GM21447 (cell line): ENCODE measurements around the gene MAP3K14.
"Not testable (repeated sequence)": the region's sequence is repeated elsewhere in the genome, so short reads cannot be mapped to it uniquely, and the experiment has no call there.

Experiments used
- ATAC-seq: cut with Tn5 transposase; IDR thresholded peaks from one replicate; pipeline ENCODE4 v1.9.1; 2021; ENCODE audit not compliant: unreplicated experiment

MAP3K14 gene

DNA sequence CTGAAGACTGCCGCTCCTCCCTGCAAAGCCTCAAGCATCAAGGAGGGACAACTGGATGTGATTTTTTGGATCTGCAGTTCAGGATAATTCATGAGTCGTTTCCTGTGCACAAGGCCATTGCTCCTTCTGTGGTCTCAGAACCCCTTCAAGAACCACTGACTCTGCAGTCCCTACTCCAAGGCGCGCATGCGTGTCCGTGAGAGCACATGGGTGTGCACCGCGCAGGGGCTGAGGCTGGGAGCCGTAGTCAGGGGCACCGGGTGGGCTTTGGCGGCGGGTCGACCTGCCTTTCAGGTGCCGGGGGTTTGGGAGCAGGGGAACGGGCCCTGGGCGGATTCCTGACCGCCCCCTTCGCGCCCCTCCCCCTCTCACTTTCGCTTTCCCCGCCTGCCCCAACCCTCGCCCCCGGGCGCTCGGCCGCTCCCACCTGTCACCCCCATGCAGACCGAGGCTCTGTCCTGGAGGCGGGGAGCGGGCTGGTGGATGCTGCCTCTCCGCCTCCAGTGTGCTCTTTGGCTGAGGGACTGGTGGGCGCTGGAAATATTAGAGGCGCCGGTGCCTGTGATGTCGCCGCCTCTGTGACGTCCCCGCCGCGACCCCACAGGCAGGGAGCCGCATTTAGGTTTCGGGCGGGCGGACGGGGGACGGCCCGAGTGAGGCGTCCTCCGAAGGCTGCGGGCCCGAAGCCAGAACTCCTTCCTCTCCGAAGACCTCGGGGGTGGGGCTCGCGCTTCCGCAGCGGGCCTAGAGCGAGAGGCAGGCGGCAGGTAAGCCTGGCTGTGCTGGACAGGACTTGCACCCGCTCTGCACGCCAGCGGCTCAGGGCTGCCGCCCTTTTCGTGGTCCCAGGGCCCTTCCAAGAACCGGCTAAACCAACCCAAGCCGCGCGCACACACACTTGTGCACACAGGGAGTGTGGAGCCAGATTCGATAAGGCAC, 55.0 kb downstream of the MAP3K14 start, which contains the start of gene SPATA32:
Gene SPATA32, minus strand, starts transcription at position 518 of the 939 bp plus-strand sequence. Its CDS starts 78 bp downstream, at position 440.
- peak; percentile 69 for ATAC-seq

DNA sequence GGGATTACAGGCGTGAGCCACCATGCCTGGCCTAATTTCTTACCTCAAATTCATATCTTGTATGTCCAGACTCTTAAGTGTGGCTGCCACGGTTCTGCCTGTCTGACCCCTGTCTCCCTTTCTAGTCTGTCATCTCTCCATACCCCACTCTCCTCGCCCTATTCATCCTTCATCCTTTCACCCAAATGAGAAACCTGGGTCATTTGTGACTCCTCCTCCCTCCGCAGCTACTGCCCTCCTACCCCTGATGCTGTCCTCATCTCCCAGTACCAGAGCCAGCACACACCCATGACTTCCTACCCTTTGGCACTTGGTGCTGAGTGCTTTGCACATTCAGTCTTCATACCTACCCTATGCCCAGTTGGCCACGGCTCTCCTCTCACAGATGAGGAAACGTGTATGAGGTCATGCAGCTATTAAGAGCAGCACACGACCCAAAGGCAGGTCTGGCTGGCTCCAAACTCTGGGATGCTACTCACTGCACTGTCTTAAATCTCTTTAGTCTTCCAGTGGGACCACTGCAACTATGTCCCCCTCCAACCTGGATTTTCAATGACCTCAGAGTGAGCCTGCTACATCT, 56.5 kb downstream of the MAP3K14 start:
- no peak for ATAC-seq

DNA sequence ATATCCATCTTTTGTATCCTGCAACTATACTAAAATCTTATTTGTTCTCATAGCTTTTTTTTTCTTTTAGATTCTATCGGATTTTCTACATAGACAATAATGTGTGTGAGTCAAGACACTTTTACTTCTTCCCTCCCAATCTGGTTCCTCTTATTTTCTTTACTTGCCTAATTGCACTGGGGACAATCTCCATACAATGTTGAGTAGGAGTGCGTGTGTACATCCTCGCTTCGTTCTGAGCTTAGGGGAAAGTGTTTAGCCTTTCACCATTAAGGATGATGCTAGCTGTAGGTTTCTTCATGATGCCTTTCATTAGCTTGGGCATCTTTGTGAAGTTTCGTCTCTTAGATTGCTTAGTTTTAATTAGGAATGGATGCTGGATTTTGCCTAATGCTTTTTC, 57.8 kb downstream of the MAP3K14 start:
- no peak for ATAC-seq

DNA sequence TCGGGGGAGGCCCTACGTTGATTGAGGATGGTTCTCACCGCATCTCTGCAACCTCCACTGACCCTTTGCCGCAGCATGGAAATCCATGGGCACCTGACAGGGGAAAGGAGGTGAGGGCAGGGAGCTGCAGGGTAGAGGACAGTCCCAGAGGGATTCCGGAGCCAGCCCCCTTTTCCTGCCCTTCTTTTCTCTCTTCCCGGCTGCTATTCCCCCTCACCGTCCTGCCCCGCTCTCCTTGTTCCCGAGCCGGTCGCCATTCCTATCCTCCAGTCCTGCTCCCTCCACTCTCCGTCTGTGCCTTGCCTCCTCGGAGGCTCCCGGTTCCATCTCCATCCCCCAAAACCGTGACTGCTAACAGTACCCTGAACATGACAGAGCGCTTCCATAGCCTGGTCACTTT, 59.7 kb downstream of the MAP3K14 start:
- ATAC-seq, result no peak

DNA sequence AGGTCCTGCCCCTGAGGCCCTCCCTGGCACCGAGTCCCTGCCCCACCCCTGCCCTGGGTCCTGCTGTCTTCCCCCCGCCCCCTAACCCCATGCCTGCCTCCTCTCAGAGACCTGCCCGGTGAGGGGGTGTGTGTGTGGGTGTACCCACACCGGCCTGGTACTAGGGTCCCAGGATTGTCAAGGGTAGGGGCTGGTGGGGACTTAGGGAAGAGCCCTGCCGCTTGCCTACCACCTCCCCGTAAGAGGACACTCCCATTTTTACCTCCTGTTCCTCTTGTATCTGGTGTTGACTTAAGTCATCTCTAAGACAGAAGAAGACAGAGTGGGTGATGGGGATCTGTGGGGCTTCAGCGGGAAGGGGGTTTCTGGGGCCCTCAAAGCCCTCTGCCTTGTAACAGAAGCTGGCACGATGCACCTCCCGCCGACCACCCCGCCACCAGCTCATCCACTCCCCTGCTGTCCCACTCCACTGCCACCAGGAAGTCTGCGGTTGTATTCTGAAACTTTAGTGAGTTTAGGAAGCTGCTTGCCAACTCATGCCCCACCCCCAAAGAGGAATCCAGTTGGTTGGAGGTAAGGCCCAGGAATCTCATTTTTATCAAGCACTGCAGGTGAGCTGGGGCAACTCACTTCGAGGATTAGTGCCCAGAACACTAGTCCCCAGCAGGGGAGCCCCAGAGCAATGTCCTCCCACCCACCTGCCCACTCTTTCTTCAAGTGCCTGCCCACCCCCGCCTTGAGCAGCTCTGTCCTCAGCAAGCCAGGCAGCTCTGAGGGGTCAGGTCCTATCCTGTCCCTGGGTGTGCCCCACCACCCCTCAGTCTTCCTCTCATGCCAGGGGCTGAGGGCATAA, 60.5 kb downstream of the MAP3K14 start:
- ATAC-seq, result no peak

DNA sequence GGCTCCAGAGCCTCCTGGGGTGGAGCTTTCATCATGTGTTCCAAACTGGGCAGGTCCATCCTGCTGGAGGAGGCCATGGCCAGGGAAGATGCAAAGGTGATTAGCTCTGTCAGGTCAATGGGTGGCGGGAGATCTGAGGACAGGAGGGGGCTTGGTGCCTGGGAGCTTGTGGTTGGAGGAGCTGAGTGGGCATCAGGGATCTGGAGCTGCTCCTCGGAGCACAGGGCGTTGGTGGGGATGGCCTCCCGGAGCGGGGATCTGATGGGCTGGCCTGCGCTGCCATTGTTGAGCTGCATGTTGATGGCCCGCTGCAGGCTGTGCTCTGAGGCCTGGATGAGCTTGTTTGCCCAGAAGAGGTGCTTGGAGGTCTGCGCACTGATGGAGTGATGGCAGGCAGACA, 61.5 kb downstream of the MAP3K14 start:
- no peak for ATAC-seq

DNA sequence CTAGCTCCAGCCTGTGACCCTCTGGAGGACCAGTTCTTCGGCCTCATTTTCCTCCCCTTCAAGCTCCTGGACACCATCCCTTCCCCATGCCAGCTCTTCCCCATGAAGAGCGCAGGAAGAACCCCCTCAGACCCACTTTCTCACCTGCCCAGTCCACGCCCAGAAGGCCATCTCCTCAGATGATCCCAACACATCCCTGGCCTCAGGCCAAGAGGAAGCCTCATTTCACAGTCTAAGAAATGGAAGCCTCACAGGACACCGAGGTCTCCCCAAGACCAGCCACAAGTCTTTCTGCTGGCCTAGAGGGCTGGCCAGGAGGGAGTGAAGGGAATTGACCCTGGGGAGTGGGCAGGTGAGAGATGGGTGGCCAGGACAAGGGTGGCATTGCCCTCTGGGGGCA, 62.9 kb downstream of the MAP3K14 start:
- ATAC-seq, result no peak

DNA sequence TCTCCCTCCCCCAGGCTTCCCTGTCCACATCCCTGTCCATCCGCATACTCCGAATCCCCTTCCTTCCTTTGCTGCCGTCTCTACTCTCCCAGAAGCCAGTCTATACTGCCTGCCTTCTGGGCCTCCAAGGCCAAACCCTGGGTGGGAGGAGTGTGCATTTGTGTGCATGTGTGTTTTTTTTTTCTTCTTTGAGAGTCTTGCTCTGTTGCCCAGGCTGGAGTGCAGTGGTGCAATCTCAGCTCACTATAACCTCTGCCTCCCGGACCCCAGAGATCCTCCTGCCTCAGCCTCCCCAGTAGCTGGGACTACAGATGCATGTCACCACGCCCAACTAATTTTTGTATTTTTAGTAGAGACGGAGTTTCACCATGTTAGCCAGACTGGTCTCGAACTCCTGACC, 63.6 kb downstream of the MAP3K14 start:
- ATAC-seq, result not testable (repeated sequence)

DNA sequence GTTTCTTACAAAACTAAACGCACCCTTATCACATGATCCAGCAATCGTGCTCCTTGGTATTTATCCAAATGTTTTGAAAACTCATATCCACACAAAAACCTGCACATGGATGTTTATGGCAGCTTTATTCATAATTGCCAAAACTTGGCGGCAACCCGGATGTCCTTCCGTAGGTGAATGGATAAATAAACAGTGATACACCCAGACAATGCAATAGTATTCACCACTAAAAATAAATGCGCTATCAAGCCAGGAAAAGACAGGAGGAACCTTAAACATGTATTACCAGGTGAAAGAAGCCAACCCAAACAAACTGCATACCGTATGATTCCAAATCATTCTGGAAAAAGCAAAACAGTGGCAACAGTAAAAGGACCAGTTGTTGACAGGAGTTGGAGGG, 64.9 kb downstream of the MAP3K14 start:
- ATAC-seq, result no peak

DNA sequence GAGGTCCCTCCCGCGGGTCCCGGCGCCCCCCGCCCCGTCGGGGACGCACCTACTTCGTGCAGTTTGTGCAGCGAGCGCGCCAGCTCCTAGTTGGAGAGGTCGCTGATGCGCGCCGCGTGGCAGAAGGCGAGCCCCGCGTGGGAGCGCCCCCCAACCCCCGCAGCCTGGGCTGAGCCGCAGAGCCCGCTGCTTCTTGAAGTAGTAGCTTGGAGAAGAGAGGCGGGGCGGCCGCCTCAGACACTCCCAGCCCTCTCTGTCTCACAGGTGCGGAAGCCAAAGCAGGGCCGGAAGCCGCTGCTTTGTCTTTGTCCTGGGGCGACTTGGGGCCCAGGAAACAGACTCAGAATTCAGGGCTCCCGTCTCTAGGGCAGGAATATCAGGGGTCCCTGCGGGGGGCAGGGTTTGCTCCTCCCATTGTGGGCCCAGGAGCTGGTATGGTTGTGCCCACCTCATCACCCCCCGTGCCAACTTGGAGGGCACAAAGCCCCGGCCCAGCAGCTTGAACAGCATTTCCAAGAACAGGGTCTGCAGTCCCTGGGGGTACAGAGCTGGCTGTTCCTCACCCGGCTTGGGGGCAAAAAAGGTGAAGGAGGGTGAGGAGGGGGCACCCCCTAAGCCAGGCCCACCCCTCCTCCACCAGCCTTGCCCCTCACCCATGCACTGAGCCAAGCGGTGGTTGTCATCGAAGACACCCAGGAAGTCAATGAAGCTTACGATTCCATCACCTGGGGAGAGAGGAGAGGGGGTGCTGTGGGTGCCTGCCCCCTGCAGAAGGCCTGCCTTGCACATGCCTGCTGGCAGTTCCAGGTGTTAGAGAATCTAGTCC, 68.5 kb downstream of the MAP3K14 start:
- ATAC-seq, result peak; percentile 48

DNA sequence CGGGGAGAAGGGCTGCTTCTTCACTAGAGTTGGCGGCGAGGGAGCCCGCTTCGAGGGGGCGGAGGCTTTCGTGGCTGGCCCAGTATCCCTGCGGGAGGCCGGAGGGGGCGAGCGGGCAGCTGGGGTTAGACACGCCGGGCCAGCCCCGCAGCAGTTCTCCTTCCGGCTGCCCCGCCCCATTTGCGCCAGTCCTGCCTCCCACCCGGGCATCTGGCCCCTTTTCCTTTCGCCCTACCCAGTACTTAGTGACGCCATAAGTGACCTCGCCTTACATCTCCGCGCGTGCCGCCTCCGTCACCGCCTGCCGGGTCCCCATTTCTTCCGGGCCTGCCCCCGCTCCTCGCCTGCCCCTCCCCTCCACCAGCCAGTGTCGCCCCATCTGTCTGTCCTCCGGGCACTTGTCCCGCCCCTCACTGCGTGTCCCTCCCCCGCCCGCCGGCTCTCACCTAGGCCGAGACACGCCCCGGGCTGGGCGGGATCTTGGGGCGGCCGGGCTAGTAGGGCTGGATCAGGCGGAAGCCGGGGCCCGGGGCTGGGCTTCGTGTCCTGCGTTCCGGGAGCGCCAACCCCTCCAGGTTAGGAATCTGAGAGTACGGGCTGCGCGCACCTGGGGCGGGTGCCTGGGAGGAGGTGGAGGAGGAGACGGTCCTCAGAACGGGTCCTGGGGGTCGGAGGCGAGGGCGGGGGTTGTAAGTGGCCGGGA, 69.2 kb downstream of the MAP3K14 start:
- ATAC-seq, result peak; percentile 70

DNA sequence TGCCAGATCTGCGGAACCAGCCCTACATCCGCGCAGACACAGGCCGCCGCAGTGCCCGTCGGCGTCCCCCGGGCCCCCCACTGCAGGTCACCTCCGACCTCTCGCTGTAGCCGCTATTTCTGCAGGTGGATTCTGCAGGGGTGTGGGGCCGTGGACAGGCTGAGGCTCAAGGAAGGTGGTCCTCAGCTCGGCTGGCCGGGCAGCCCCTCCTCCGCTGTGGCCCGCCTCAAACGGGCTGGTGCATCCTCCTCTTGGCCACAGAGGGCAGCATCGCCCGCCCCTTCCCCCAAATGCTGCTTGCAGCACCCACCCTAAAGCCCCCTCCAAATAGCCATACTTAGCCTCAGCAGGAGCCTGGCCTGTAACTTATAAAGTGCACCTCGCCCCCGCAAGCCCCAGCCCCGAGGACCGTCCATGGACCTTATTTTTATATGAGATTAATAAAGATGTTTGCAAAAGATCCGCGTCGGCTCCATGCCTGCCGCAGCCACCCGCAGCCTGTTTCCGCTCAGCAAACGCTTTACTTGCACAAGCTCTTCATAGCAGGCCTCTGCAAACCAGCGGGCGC, 69.9 kb downstream of the MAP3K14 start:
- no peak for ATAC-seq

DNA sequence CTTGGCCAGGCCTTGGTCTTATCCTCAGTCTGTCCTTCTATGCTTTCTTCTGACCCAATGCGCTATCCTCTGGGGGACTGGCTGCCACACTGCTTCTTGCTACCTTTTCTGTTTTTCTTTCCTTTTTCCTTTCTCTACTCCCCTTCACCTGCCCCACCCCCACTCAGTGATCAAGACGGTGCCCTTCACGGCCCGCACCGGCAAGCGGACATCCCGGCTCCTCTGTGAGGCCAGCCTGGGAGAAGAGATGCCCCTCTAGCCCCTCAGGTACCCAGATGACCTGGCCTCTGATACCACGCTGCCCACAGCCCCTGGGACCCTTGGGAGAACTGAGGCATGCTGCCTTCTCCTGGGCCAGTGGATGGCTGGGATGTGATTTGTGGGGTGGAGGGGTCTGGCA, 70.5 kb downstream of the MAP3K14 start:
- no peak for ATAC-seq

DNA sequence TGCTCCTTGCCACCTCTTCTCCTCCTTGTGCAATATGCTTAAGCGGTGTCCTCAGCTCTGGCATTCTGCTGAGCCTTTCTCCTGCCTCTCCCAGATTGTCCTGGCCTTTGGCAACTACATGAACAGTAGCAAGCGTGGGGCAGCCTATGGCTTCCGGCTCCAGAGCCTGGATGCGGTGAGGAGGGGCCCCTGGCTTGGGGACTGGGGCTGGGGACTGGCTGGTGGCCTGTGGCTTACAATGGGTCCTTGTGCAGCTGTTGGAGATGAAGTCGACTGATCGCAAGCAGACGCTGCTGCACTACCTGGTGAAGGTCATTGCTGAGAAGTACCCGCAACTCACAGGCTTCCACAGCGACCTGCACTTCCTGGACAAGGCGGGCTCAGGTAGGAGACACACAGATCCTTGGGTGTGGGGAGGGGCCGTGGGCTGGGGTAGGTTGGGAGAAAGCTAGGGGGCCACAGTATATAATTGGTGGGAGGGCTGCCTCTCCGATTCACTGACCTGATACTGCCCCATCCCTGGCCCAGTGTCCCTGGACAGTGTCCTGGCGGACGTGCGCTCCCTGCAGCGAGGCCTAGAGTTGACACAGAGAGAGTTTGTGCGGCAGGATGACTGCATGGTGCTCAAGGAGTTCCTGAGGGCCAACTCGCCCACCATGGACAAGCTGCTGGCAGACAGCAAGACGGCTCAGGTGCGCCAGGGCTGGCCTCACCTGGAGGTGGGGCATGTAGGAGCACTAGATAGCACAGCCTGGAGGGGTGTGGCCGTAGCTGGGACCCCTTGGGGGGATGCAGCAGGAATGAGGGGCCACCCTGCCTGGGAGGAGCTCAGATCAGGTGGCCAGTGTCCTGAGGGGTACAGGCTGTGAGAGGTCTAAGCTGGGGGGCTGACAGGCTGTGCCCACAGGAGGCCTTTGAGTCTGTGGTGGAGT, 71.8 kb downstream of the MAP3K14 start:
- no peak for ATAC-seq

DNA sequence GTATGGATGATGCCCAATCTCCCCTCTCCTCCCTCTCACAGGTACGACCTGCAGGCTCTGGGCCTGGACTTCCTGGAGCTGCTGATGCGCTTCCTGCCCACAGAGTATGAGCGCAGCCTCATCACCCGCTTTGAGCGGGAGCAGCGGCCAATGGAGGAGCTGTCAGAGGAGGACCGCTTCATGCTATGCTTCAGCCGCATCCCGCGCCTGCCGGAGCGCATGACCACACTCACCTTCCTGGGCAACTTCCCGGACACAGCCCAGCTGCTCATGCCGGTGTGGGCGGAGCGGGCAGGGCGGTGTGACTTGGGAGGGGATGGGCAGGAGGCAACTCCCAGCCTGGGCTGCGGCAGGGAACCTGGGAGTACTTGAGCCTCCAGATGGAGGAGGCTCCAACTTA, 73.1 kb downstream of the MAP3K14 start:
- ATAC-seq, result no peak

DNA sequence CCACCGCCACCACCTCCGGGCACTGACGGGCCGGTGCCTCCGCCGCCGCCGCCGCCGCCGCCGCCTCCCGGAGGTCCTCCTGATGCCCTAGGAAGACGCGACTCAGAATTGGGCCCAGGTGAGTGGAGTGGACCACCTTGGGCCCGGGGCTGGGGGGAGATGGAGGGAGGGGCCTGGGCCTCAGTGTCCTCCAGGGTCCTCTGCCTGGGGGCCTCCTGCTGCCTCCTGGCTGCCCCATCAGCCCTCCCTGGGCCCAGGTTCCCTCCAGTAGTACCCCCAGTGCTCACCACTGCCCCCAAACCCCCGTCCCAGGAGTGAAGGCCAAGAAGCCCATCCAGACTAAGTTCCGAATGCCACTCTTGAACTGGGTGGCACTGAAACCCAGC, 74.8 kb downstream of the MAP3K14 start:
- no peak for ATAC-seq

DNA sequence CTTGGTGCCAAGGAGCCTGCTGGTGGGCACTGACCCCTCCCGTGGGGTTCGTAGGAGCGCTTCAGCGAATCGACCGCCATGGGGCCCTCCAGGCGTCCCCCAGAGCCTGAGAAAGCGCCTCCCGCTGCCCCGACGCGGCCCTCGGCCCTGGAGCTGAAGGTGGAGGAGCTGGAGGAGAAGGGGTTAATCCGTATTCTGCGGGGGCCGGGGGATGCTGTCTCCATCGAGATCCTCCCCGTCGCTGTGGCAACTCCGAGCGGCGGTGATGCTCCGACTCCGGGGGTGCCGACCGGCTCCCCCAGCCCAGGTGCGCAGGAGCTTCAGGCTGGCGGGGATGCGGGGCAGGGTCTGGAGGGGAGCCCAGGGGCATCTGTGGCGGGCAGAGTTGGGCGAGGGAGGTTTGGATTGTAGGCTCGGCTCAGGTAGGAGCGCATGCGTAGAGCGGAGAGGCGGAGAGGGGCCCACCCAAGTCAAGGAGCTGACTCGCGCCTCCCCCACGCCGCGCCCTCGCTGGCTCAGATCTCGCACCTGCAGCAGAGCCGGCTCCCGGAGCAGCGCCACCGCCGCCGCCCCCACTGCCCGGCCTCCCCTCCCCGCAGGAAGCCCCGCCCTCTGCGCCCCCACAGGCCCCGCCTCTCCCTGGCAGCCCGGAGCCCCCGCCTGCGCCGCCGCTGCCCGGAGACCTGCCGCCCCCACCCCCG, 75.3 kb downstream of the MAP3K14 start:
- ATAC-seq, result no peak

DNA sequence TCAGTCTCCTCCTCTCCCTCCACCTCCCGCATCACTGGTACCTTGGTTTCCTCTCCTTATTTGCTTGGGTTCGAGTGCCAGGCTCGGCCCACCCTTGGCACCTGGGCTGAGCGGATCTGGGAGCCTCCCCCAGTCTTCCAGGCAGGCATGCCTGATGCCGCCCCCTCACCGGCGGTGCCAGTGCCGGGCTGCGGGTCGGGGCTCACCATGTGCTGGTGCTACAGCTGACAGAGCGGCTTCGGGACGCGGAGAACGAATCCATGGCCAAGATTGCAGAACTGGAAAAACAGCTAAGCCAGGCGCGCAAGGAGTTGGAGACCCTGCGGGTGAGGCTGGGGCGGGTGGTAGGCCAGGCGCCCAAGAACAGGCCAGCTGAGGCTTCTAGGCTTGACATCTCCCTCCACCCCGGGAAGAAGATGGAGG, 75.9 kb downstream of the MAP3K14 start:
- ATAC-seq, result no peak
